ENCODE data around the gene HSD3B7.
A peak's percentile ranks its signal among the peaks of the same experiment; 100 is the strongest.

HSD3B7 gene

DNA sequence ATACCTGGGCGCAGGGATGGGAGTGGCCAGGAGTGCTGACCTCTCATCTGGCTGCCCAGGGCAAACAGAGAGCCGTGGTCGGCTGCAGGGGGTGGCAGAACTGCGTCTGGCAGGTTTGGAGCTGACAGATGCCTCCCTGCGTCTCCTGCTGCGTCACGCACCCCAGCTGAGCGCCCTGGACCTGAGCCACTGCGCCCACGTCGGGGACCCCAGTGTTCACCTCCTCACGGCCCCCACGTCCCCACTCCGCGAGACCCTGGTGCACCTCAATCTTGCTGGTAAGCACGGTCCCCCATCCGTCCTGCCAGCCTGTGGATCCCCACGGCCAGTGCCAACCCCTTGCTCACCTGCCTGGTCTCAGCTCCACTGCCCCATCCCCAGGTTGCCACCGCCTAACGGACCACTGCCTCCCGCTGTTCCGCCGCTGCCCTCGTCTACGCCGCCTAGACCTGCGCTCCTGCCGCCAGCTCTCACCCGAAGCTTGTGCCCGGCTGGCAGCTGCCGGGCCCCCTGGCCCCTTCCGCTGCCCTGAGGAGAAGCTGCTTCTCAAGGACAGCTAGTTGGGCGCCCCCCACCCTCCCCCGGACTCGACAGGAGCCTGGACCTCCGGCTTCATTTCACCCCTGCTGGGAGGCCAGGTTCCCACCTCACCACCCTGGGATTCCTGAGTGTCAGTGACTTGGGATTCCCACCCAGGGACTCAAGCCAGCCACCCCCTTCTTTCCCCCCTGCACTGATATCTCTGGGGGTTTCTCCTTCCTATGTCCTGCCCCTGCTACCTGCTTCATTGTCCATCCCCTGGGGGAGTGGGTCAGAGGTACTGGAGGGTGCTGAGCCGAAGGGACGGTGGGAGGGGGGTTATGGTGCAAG is 38.1 kb upstream of the HSD3B7 start:
- H3K4me1 ChIP-seq (ENCODE audit: insufficient read depth, low read length, severe bottlenecking), result peaks cover 21% of the 10 kb centered on the region
- no peak overlapping the region for H3K4me2 ChIP-seq (ENCODE audit: low read length)
- no peak overlapping the region for H3K9ac ChIP-seq (ENCODE audit: low read length)
- no peaks in the 10 kb centered on the region for H3K27me3 ChIP-seq (ENCODE audit: insufficient read depth, low read length)
- no peak overlapping the region for H2AFZ ChIP-seq (ENCODE audit: low read length)
- H3K9me2 ChIP-seq (ENCODE audit: low read depth, low read length), result no peaks in the 10 kb centered on the region
- H3K27ac ChIP-seq (ENCODE audit: low read depth, low read length, poor library complexity, severe bottlenecking), result no peak overlapping the region
- H3K79me2 ChIP-seq (ENCODE audit: insufficient read depth, low read length), result no peaks in the 10 kb centered on the region
- TF ChIP-seq EZH2 (IDR thresholded peaks at IDR 0.05; ENCODE audit: borderline replicate concordance, low read length), result no peak
- TF ChIP-seq, protein P1, sequence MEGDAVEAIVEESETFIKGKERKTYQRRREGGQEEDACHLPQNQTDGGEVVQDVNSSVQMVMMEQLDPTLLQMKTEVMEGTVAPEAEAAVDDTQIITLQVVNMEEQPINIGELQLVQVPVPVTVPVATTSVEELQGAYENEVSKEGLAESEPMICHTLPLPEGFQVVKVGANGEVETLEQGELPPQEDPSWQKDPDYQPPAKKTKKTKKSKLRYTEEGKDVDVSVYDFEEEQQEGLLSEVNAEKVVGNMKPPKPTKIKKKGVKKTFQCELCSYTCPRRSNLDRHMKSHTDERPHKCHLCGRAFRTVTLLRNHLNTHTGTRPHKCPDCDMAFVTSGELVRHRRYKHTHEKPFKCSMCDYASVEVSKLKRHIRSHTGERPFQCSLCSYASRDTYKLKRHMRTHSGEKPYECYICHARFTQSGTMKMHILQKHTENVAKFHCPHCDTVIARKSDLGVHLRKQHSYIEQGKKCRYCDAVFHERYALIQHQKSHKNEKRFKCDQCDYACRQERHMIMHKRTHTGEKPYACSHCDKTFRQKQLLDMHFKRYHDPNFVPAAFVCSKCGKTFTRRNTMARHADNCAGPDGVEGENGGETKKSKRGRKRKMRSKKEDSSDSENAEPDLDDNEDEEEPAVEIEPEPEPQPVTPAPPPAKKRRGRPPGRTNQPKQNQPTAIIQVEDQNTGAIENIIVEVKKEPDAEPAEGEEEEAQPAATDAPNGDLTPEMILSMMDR (IDR thresholded peaks at IDR 0.05; ENCODE audit: low read length), result no peak
- no peaks in the 10 kb centered on the region for H3F3A ChIP-seq (ENCODE audit: insufficient read depth, low read length)
- H3K36me3 ChIP-seq (ENCODE audit: insufficient read depth, low read length), result peaks cover 22% of the 10 kb centered on the region; the same call in 1 of the 2 replicates
- no peak overlapping the region for H3K4me3 ChIP-seq (ENCODE audit: low read depth, low read length, poor library complexity, severe bottlenecking)
- H4K20me1 ChIP-seq (ENCODE audit: insufficient read depth, low read length), result no peaks in the 10 kb centered on the region
- no peaks in the 10 kb centered on the region for H3K9me3 ChIP-seq (ENCODE audit: low read length)

DNA sequence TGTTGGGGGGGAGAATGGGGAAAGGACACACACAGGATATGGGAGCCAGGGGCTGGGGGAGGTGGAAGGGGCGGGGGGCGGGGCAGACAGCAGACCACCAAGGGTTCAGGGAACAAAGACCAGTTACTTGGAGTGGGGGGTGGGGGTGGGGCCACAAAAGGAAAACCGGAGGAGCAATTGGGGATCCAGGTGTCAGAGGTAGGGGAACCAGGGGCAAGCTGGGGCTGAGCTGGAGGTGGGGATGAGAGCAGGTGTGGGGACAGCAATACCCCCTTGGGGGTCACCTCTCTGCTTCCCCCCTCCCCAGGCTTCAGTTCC is 37.5 kb upstream of the HSD3B7 start:
- Histone ChIP-seq H3K79me2 (ENCODE audit: insufficient read depth, low read length) (no peaks in the 10 kb centered on the region), H3K4me2 (ENCODE audit: low read length) (no peak overlapping the region), H3K9me3 (ENCODE audit: low read length) (no peaks in the 10 kb centered on the region), H3K27ac (ENCODE audit: low read depth, low read length, poor library complexity, severe bottlenecking) (no peak overlapping the region), H3K36me3 (ENCODE audit: insufficient read depth, low read length) (peaks cover 17% of the 10 kb centered on the region; the same call in 1 of the 2 replicates), H4K20me1 (ENCODE audit: insufficient read depth, low read length) (no peaks in the 10 kb centered on the region), H3K9me2 (ENCODE audit: low read depth, low read length) (no peaks in the 10 kb centered on the region), H3K4me3 (ENCODE audit: low read depth, low read length, poor library complexity, severe bottlenecking) (no peak overlapping the region), H3K27me3 (ENCODE audit: insufficient read depth, low read length) (no peaks in the 10 kb centered on the region), H3K9ac (ENCODE audit: low read length) (no peak overlapping the region), H3F3A (ENCODE audit: insufficient read depth, low read length) (no peaks in the 10 kb centered on the region), H3K4me1 (ENCODE audit: insufficient read depth, low read length, severe bottlenecking) (peaks cover 16% of the 10 kb centered on the region), H2AFZ (ENCODE audit: low read length) (no peak overlapping the region)
- TF ChIP-seq, protein P1 (IDR thresholded peaks at IDR 0.05; ENCODE audit: low read length), result no peak
- no peak for TF ChIP-seq EZH2 (IDR thresholded peaks at IDR 0.05; ENCODE audit: borderline replicate concordance, low read length)

DNA sequence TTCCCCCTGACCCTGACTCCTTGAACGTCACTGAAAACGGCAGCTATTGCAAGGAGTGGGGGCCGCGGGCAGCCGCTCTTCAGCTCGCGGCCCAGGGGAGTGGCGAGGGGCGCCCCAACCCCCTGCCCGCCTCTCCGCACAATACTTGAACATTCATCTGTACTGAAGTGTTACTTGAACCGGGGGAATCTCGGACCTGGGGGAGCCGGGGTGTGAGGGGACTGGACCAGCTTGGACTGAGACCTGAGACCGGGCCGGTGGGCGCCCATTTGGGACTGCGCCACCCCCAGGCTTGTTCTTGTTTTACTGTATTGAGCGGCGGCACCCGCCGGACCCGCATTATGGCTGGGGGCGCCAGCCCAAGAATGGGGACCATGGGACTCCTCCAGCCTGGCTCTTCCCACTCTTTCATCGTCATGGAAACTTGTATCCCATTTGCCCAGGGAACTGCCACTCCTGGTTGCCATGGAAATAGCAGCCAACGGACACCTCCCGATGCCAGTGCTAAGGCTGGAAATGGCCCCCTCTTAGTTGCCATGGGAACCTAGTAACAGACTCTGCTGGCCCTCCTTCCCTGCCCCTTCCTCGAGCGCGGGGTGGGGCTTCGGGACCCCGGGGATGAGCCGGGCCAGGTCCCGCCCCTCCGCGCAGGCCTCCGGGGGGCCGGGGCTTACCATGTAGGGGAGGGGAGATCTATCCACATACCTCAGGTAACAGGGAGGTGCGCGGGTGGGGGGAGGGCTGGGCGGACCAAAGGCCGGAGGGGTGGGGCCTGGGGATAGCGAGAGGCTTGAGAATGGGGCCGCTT is 36.9 kb upstream of the HSD3B7 start:
- Histone ChIP-seq H3K79me2 (ENCODE audit: insufficient read depth, low read length) (no peaks in the 10 kb centered on the region), H3K9ac (ENCODE audit: low read length) (peak overlapping the region; percentile 87; the same call in 1 of the 2 replicates), H3K27ac (ENCODE audit: low read depth, low read length, poor library complexity, severe bottlenecking) (no peak overlapping the region), H3K36me3 (ENCODE audit: insufficient read depth, low read length) (peaks cover 12% of the 10 kb centered on the region; the same call in 1 of the 2 replicates), H2AFZ (ENCODE audit: low read length) (no peak overlapping the region), H3K4me2 (ENCODE audit: low read length) (peak overlapping the region; percentile 96), H3K9me2 (ENCODE audit: low read depth, low read length) (no peaks in the 10 kb centered on the region), H3K27me3 (ENCODE audit: insufficient read depth, low read length) (no peaks in the 10 kb centered on the region), H3F3A (ENCODE audit: insufficient read depth, low read length) (no peaks in the 10 kb centered on the region), H3K9me3 (ENCODE audit: low read length) (no peaks in the 10 kb centered on the region), H3K4me3 (ENCODE audit: low read depth, low read length, poor library complexity, severe bottlenecking) (peak overlapping the region; percentile 82), H3K4me1 (ENCODE audit: insufficient read depth, low read length, severe bottlenecking) (peaks cover 16% of the 10 kb centered on the region), H4K20me1 (ENCODE audit: insufficient read depth, low read length) (no peaks in the 10 kb centered on the region)
- TF ChIP-seq, protein P1 (IDR thresholded peaks at IDR 0.05; ENCODE audit: low read length), result no peak
